Esophagus squamous epithelium (tissue), 4 donors: ENCODE measurements around the gene CEACAM1.

Experiments
- POLR2A ChIP-seq, 4 donors: fragments of 450-650 bp; IDR thresholded peaks; one replicate each; pipeline ENCODE4 v1.6.1; 2017; ENCODE audit warnings: antibody characterized with exemption in 4 of 4, mild to moderate bottlenecking in 4 of 4, moderate library complexity in 3 of 4
- TF ChIP-seq, protein P1 (sequence below), 6 experiments: fragments of 450-650 bp in 4 of 6; fragments of 200-600 bp in 2 of 6; sonication (generic) in 2 of 6; IDR thresholded peaks; one replicate each; pipeline ENCODE4 v1.5.1; 2016 to 2019; ENCODE audit warnings: antibody characterized with exemption in 6 of 6, mild to moderate bottlenecking in 4 of 6, moderate library complexity in 4 of 6

DNA sequence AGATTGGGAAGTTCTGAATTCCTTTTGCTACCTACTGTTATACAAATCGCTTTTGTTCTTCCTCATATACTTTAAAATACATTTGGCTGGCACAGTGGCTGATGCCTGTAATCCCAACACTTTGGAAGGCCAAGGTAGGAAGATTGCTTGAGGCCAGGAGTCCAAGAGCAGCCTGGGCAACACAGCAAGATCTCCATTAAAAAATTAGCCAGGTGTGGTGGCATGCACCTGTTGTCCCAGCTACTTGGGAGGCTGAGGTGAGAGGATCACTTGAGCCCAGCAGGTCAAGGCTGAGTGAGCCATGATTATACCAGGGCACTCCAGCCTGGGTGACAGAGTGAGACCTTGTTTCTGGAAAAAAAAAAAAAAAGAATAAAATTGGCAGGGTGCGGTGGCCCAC lies 51.2 kb downstream of the CEACAM1 start:
- TF ChIP-seq, protein P1, sequence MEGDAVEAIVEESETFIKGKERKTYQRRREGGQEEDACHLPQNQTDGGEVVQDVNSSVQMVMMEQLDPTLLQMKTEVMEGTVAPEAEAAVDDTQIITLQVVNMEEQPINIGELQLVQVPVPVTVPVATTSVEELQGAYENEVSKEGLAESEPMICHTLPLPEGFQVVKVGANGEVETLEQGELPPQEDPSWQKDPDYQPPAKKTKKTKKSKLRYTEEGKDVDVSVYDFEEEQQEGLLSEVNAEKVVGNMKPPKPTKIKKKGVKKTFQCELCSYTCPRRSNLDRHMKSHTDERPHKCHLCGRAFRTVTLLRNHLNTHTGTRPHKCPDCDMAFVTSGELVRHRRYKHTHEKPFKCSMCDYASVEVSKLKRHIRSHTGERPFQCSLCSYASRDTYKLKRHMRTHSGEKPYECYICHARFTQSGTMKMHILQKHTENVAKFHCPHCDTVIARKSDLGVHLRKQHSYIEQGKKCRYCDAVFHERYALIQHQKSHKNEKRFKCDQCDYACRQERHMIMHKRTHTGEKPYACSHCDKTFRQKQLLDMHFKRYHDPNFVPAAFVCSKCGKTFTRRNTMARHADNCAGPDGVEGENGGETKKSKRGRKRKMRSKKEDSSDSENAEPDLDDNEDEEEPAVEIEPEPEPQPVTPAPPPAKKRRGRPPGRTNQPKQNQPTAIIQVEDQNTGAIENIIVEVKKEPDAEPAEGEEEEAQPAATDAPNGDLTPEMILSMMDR (IDR thresholded peaks at IDR 0.05) = no peak
- TF ChIP-seq POLR2A (IDR thresholded peaks at IDR 0.05) = no peak
